ENCODE results near the gene THSD7B. TPM values are rescaled to one million over a fixed set of nuclear protein-coding genes. Genes with fewer than 3 reads are reported as not detected.

The THSD7B gene
- total and polyA plus RNA-seq, 2 donors from 2014 or later, result 0.34 to 0.85 TPM

GRCh38 chr2:137708311-137708710, 943.0 kb downstream of the THSD7B start:
- intact Hi-C loops (cut with DNase I), result no loop called here
- H3K36me3 ChIP-seq (ENCODE audit: control insufficient read depth in 2 of 3, insufficient read depth in 3 of 3, low read length in 3 of 3), result no peaks in the 10 kb centered on the region
- DNase-seq (no peak), FAIRE-seq (no peak)
- H3K27me3 ChIP-seq (ENCODE audit: control insufficient read depth, insufficient read depth, low read length), result no peaks in the 10 kb centered on the region
- H3K27ac ChIP-seq (ENCODE audit: low read depth in 2 of 2, low read length in 2 of 2), result no peak overlapping the region
- no peaks in the 10 kb centered on the region for H3K4me1 ChIP-seq (ENCODE audit: control insufficient read depth in 2 of 3, insufficient read depth in 2 of 3, low read depth in 1 of 3, low read length in 3 of 3)
- H3K4me3 ChIP-seq (ENCODE audit: low read length in 3 of 3), result no peak overlapping the region
- no peaks in the 10 kb centered on the region for H3K9me3 ChIP-seq (ENCODE audit: control insufficient read depth in 2 of 3, insufficient read depth in 1 of 3, low read length in 3 of 3)
- H3K9ac ChIP-seq (ENCODE audit: low read length in 3 of 3), result no peak overlapping the region
- no peak for TF ChIP-seq CTCF (IDR thresholded peaks at IDR 0.05; ENCODE audit: borderline replicate concordance, extremely low read depth, insufficient read depth)

GRCh38 chr2:137715731-137716191, 950.4 kb downstream of the THSD7B start:
- Histone ChIP-seq H3K27ac (ENCODE audit: low read depth in 2 of 2, low read length in 2 of 2) (no peak overlapping the region), H3K36me3 (ENCODE audit: control insufficient read depth in 2 of 3, insufficient read depth in 3 of 3, low read length in 3 of 3) (no peaks in the 10 kb centered on the region), H3K9ac (ENCODE audit: low read length in 3 of 3) (no peak overlapping the region), H3K4me1 (ENCODE audit: control insufficient read depth in 2 of 3, insufficient read depth in 2 of 3, low read depth in 1 of 3, low read length in 3 of 3) (no peaks in the 10 kb centered on the region), H3K4me3 (ENCODE audit: low read length in 3 of 3) (no peak overlapping the region), H3K27me3 (ENCODE audit: control insufficient read depth, insufficient read depth, low read length) (no peaks in the 10 kb centered on the region), H3K9me3 (ENCODE audit: control insufficient read depth in 2 of 3, insufficient read depth in 1 of 3, low read length in 3 of 3) (no peaks in the 10 kb centered on the region)
- no peak for FAIRE-seq
- no peak for TF ChIP-seq CTCF (IDR thresholded peaks at IDR 0.05; ENCODE audit: borderline replicate concordance, extremely low read depth, insufficient read depth)
- DNase-seq, result peak in 1 of 5 donors; percentile 59
- intact Hi-C loops (cut with DNase I), result no loop called here

GRCh38 chr2:137718786-137719185, 953.4 kb downstream of the THSD7B start:
- Histone ChIP-seq H3K36me3 (ENCODE audit: control insufficient read depth in 2 of 3, insufficient read depth in 3 of 3, low read length in 3 of 3) (no peaks in the 10 kb centered on the region), H3K27ac (ENCODE audit: low read depth in 2 of 2, low read length in 2 of 2) (no peak overlapping the region), H3K4me1 (ENCODE audit: control insufficient read depth in 2 of 3, insufficient read depth in 2 of 3, low read depth in 1 of 3, low read length in 3 of 3) (no peaks in the 10 kb centered on the region), H3K9me3 (ENCODE audit: control insufficient read depth in 2 of 3, insufficient read depth in 1 of 3, low read length in 3 of 3) (no peaks in the 10 kb centered on the region), H3K9ac (ENCODE audit: low read length in 3 of 3) (no peak overlapping the region), H3K27me3 (ENCODE audit: control insufficient read depth, insufficient read depth, low read length) (no peaks in the 10 kb centered on the region), H3K4me3 (ENCODE audit: low read length in 3 of 3) (no peak overlapping the region)
- DNase-seq, result no peak
- no peak for TF ChIP-seq CTCF (IDR thresholded peaks at IDR 0.05; ENCODE audit: borderline replicate concordance, extremely low read depth, insufficient read depth)
- no peak for FAIRE-seq
- intact Hi-C loops (cut with DNase I), result no loop called here

GRCh38 chr2:137721733-137722132, 956.4 kb downstream of the THSD7B start:
- Histone ChIP-seq H3K4me1 (ENCODE audit: control insufficient read depth in 2 of 3, insufficient read depth in 2 of 3, low read depth in 1 of 3, low read length in 3 of 3) (no peaks in the 10 kb centered on the region), H3K27ac (ENCODE audit: low read depth in 2 of 2, low read length in 2 of 2) (no peak overlapping the region), H3K36me3 (ENCODE audit: control insufficient read depth in 2 of 3, insufficient read depth in 3 of 3, low read length in 3 of 3) (no peaks in the 10 kb centered on the region), H3K9me3 (ENCODE audit: control insufficient read depth in 2 of 3, insufficient read depth in 1 of 3, low read length in 3 of 3) (no peaks in the 10 kb centered on the region), H3K27me3 (ENCODE audit: control insufficient read depth, insufficient read depth, low read length) (no peaks in the 10 kb centered on the region), H3K4me3 (ENCODE audit: low read length in 3 of 3) (no peak overlapping the region), H3K9ac (ENCODE audit: low read length in 3 of 3) (no peak overlapping the region)
- no peak for TF ChIP-seq CTCF (IDR thresholded peaks at IDR 0.05; ENCODE audit: borderline replicate concordance, extremely low read depth, insufficient read depth)
- DNase-seq (no peak), FAIRE-seq (peak; percentile 97)
- intact Hi-C loops (cut with DNase I), result no loop called here
